Rectal smooth muscle tissue (tissue), 1 donor: Measurements from ENCODE around the gene PPM1B.
A peak's percentile ranks its signal among the peaks of the same experiment; 100 is the strongest.

ENCODE experiments used
- H3K27ac ChIP-seq: one replicate; pipeline ENCODE4 v1.7.0; 2013; ENCODE audit warnings: low read depth, low read length, inconsistent platforms
- H3K27me3 ChIP-seq: one replicate; pipeline ENCODE4 v1.7.0; 2013; ENCODE audit warnings: low read length; ENCODE audit not compliant: control insufficient read depth, insufficient read depth
- H3K36me3 ChIP-seq: one replicate; pipeline ENCODE4 v1.7.0; 2013; ENCODE audit warnings: low read length; ENCODE audit not compliant: control insufficient read depth, insufficient read depth
- H3K4me1 ChIP-seq: one replicate; pipeline ENCODE4 v1.7.0; 2013; ENCODE audit warnings: low read length; ENCODE audit not compliant: control insufficient read depth, insufficient read depth
- H3K4me3 ChIP-seq: one replicate; pipeline ENCODE4 v1.7.0; 2013; ENCODE audit warnings: low read length
- H3K9ac ChIP-seq: one replicate; pipeline ENCODE4 v1.7.0; 2013; ENCODE audit warnings: low read length

The PPM1B gene

DNA sequence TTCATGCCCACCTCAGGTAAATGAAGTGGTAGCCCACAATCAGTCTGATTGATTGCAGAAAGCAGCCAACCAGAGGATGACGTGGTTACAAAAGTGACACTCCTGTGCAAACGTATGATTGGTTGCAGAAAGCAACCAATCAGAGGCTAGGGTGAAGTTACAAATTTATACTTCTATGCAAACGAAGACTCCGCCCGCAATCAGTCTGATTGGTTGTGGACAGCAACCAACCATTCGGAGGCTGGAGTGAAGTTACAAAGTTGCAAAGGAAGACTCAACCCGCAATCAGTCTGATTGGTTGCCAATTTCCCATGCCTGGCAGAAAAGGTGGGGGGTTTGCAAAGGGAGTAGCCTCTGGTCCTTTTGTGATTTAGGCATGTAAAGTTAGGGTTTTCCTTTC lies 102.6 kb downstream of the PPM1B start:
- Histone ChIP-seq H3K9ac (no peak overlapping the region), H3K27ac (no peak overlapping the region), H3K36me3 (no peaks in the 10 kb centered on the region), H3K4me3 (no peak overlapping the region), H3K4me1 (no peaks in the 10 kb centered on the region), H3K27me3 (no peaks in the 10 kb centered on the region)

GRCh38 chr2:44273076-44273475 lies 104.4 kb downstream of the PPM1B start:
- Histone ChIP-seq H3K4me1 (no peaks in the 10 kb centered on the region), H3K36me3 (no peaks in the 10 kb centered on the region), H3K9ac (no peak overlapping the region), H3K27ac (no peak overlapping the region), H3K4me3 (no peak overlapping the region), H3K27me3 (no peaks in the 10 kb centered on the region)

DNA sequence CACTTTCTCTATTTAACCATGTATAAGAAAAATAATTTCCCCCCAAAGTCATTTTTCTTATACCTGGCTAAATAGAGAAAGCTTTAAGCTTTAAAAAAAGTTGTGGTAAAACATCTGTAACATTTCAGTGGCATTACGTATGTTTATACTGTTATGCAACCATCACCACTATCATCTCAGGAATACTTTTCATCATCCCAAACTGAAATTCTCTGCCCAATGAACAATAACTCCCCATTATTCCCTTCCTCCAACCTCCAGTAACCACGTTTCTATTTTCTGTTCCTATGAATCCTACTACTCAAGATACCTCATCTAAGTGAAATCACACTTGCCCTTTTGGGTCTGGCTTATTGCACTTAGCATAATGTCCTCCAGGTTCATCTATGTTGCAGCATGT lies 104.9 kb downstream of the PPM1B start:
- Histone ChIP-seq H3K4me1 (no peaks in the 10 kb centered on the region), H3K9ac (no peak overlapping the region), H3K27ac (no peak overlapping the region), H3K4me3 (no peak overlapping the region), H3K36me3 (no peaks in the 10 kb centered on the region), H3K27me3 (no peaks in the 10 kb centered on the region)

DNA sequence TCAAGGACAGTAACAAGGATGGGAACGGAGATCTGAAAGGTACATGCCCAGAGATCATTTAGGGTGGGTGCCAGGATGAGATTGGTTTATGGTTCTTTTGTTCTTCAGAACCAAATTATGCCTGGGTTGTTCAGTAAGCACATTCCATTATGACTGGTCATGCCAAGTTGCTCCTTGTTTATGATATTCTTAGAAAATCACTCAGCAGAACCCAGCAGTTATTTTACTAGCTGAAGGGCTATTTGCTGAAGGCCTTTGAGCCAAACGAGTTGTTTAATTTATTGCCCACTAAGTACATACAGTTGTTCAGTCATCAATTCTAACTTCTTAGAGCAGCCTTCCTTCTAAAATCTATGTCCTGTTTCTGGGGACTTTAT lies 107.2 kb downstream of the PPM1B start:
- peak overlapping the region; percentile 3 for H3K4me3 ChIP-seq
- no peaks in the 10 kb centered on the region for H3K4me1 ChIP-seq
- no peaks in the 10 kb centered on the region for H3K27me3 ChIP-seq
- H3K27ac ChIP-seq: no peak overlapping the region
- H3K9ac ChIP-seq: no peak overlapping the region
- no peaks in the 10 kb centered on the region for H3K36me3 ChIP-seq

GRCh38 chr2:44277541-44277940 lies 108.9 kb downstream of the PPM1B start:
- H3K4me3 ChIP-seq: no peak overlapping the region
- H3K9ac ChIP-seq: no peak overlapping the region
- H3K4me1 ChIP-seq: no peaks in the 10 kb centered on the region
- H3K36me3 ChIP-seq: no peaks in the 10 kb centered on the region
- H3K27me3 ChIP-seq: no peaks in the 10 kb centered on the region
- no peak overlapping the region for H3K27ac ChIP-seq

DNA sequence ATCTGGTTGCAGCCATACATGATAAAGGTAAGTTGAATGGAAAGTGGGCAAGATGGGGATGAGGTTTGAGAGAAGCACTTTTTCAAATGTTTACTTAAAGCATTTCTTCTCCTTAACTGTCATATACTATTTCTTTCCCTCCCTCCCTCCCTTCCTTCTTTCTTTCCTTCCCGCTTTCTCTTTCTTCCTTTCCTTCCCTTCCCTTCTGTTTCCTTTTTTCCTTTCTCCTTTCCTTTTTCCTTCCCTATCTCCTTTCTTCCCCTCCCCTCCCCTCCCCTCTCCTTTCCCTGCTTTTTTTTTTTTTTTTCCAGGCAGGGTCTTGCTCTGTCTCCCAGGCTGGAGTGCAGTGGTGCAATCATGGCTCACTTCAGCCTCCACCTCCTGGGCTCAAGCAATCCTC lies 112.2 kb downstream of the PPM1B start:
- H3K36me3 ChIP-seq: no peaks in the 10 kb centered on the region
- no peak overlapping the region for H3K27ac ChIP-seq
- H3K27me3 ChIP-seq: no peaks in the 10 kb centered on the region
- no peak overlapping the region for H3K9ac ChIP-seq
- no peak overlapping the region for H3K4me3 ChIP-seq
- no peaks in the 10 kb centered on the region for H3K4me1 ChIP-seq
